ENCODE results near the gene SYTL3.

SYTL3 gene

DNA sequence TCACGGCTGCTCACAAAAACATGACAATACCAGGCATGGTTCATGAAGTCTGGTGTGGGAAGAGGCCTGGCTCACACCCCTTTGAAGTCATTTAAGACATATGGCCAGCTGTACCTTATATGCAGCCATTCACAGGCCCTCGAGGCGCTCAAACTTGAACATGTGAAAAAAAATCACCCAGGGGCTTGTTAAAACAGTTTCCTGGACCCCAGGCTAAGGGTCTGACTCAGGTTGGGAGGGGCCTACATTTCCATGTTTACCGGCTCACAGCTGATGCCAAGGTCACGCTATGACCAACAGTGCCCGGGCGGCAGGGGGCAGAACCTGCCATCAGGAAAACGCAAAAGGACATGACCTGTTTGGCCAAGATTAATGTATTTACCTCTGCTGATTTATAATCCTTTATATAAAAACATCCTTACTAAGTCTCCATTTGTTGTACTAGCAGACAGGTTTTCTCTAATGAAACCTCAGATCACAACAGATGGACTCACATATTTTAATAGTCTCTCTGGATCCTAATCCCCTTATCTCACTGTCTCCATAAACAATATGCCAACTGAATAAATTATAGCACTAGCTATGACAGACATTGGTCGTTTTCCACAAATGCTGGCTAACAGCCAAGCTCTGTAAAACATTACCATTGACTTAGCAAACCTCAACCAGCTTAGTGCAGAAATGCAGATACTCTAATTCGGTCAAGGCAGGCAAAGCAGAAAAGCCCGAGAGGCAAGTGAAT lies 149.4 kb downstream of the SYTL3 start:
- TF ChIP-seq CTCF (IDR thresholded peaks at IDR 0.05; ENCODE audit: low read depth, low read length, missing control alignments), result no peak
- in situ Hi-C loops (cut with HindIII; ENCODE audit: low sequenced_read_pairs), result no loop called here
- H3K4me3 ChIP-seq (ENCODE audit: low read depth, low read length), result no peak overlapping the region
- no peak for DNase-seq (ENCODE audit: low read depth)

DNA sequence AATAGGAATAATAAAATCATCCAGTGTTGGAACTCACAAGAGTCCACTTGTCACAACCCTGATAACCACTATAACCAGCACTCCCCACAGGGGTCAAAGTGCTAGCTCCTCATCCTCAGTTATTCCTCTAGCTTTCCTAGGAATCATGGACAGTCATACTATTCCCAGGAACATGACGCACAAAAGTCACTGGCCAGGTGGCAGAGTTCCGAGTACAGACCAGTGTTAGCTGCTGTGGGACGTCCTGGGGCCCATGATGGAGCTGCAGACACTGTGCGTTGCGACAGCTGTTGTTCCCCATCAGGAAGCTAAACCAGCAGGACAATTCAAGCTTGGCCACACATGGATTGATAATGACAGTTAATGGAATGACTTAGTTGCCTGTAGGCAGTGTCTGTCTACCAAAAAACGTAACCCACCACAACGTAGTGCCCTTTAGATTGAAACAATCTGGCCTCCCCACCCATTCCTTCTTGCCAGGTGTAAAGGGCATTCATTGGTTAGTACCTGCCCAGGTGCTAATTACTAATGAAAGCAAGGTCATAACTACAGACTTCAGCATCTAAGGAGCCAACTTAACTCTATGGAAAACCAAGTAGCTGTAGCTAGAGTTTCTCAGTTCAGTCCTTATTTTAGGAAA lies 151.9 kb downstream of the SYTL3 start:
- DNase-seq (ENCODE audit: low read depth), result no peak
- no peak overlapping the region for H3K4me3 ChIP-seq (ENCODE audit: low read depth, low read length)
- TF ChIP-seq CTCF (IDR thresholded peaks at IDR 0.05; ENCODE audit: low read depth, low read length, missing control alignments), result no peak
- in situ Hi-C loops (cut with HindIII; ENCODE audit: low sequenced_read_pairs), result no loop called here

DNA sequence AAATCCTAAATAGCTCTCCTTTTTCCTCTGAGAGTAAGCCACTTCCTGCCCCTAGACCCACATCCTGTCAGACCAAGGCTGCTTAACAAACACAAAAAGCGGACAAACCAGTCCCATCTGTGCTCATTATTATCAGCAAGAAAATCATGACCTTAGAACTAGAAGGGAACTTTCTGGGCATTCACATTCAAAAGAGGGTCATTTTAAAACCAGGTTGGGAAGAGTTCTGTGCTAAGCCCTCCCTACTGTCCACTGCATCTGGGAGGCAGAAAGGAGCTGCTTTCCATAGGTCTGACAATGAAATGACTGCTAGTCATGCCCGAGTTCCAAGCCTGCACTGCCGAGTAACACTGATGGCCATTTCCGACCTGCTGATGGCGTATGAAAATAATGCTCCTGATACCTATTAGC lies 153.9 kb downstream of the SYTL3 start:
- no peak for DNase-seq (ENCODE audit: low read depth)
- H3K4me3 ChIP-seq (ENCODE audit: low read depth, low read length), result no peak overlapping the region
- in situ Hi-C loops (cut with HindIII; ENCODE audit: low sequenced_read_pairs), result no loop called here
- TF ChIP-seq CTCF (IDR thresholded peaks at IDR 0.05; ENCODE audit: low read depth, low read length, missing control alignments), result no peak

DNA sequence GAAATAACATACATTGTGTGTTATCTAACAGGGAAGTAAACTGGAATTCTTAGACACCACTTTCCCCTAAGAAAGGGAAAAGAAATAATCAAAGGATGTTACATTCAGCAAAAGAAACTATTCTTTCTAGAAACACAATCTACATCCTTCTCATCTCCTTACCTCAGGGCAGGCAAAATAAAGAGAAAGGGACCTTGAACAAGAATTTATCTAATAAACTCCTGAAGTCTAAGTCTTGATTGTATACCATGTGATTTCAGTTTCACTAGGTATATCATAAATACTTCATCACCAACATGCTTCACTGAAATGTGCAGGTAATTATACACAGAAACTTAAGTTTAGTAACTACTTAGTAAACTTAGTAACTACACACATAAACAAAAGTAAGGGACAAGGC lies 154.4 kb downstream of the SYTL3 start:
- in situ Hi-C loops (cut with HindIII; ENCODE audit: low sequenced_read_pairs), result no loop called here
- no peak for DNase-seq (ENCODE audit: low read depth)
- TF ChIP-seq CTCF (IDR thresholded peaks at IDR 0.05; ENCODE audit: low read depth, low read length, missing control alignments), result no peak
- H3K4me3 ChIP-seq (ENCODE audit: low read depth, low read length), result no peak overlapping the region

DNA sequence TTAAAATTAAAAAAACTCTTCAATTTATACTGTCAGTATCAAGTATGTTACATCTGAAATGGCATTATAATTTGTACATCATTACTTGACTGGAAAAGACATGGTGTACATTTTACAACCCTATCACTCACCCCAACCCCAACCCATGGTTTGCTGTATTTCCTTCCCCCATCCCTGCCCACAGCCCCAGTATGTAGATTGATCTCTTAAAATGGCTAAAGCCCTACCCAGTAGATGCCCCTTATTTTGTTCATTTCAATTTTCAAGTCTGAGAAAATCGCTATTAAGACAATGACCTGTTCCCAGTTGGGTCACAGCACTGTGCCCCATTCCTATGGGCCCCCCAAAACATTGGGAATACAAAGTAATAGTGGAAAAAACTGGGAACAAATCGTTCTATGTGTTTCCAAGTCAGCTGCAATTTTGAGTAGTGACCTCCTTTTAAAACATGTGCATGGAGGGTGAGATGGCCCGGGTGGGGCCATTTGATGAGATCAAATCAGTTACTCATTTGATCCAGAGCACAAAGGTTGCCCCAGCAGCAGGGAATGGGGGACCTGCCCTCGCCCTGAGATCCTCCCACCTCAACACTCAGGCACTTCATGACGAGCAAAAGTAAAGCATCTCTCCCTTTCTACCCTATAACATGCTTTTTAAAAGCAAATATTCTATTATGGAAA lies 156.0 kb downstream of the SYTL3 start:
- no peak overlapping the region for H3K4me3 ChIP-seq (ENCODE audit: low read depth, low read length)
- TF ChIP-seq CTCF (IDR thresholded peaks at IDR 0.05; ENCODE audit: low read depth, low read length, missing control alignments), result no peak
- DNase-seq (ENCODE audit: low read depth), result no peak
- in situ Hi-C loops (cut with HindIII; ENCODE audit: low sequenced_read_pairs), result no loop called here

DNA sequence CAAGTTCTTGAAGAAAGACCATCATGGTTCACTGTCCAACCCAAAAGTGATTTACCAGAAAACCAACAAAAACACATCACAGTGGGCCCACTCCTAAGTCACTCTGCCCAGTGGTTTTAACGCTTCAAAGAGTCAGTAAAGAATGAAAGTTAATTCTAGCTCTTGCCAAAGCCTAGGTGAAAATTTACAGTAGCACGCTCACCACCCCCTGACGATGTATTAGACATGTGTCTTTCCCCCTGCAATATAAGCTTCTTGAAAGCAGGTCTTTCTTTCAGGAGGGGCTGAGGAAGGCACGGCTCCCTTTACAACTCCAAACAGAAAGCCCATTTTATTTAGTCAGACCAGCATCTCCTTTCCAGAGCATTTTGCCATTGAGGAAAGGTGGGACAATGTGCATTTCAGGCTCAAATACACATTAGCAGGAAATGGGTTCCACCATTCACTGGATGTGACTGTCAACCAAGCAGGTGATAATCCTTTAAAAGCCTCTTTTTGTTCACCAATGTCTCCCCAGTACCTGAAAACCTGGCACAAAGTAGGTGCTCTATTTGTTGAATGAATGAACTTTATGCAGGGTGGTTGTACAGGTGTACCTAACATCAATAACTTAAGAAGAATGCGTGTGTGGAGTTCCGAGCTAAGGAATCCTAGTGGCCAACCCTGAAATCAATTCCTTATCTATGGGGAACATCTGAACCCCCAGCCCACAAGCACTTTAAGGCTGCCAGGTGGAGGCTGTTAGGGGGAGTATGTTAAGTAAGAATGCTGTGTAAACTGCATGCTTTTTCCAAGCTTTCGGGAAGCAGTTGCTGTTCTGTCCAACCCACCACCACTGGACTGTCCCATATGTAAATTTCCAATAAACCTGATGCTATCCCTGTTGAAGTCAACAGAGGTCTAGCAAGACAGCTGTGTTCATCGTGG lies 157.9 kb downstream of the SYTL3 start:
- in situ Hi-C loops (cut with HindIII; ENCODE audit: low sequenced_read_pairs), result no loop called here
- no peak overlapping the region for H3K4me3 ChIP-seq (ENCODE audit: low read depth, low read length)
- no peak for TF ChIP-seq CTCF (IDR thresholded peaks at IDR 0.05; ENCODE audit: low read depth, low read length, missing control alignments)
- DNase-seq (ENCODE audit: low read depth), result no peak
